ENCODE data around the gene REEP6.
"Not testable (repeated sequence)": the region's sequence is repeated elsewhere in the genome, so short reads cannot be mapped to it uniquely, and the experiment has no call there.

The REEP6 gene

GRCh38 chr19:1491849-1492170 lies 829 bp downstream of the REEP6 start:
- DNase-seq = no peak

- DNase-seq = no peak
Measured at GRCh38 chr19:1492474-1493006, 1.6 kb downstream of the REEP6 start.

- DNase-seq = no peak
Measured at GRCh38 chr19:1494115-1494815, 3.3 kb downstream of the REEP6 start.

DNA sequence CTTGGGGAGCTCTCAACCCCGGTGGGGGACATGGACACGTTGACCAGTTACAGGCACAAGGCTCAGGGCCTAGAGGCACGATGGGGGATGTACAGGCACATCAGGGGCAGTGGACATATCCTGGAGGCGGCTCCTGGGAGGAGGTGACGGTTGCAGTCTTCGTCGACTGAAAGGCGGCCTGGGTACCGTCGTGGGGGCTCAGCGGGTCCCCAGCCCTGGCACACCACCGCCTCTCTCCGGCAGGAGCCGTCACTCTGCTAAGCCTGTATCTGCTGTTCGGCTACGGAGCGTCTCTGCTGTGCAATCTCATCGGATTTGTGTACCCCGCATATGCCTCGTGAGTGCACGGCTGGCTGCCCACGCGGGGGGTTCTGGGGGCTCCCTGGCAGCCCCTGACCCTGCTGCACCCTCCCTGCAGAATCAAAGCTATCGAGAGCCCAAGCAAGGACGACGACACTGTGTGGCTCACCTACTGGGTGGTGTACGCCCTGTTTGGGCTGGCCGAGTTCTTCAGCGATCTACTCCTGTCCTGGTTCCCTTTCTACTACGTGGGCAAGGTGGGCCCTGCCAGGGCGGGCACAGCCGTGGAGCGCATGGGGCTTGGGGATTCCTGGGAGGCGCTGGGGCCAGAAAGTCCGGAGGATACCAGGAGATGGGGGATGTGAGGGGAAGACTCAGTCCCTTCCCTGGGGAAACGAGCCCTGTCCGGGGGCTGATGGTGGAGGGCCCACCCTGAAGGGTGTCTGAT lies 4.2 kb downstream of the REEP6 start:
- DNase-seq = no peak

DNA sequence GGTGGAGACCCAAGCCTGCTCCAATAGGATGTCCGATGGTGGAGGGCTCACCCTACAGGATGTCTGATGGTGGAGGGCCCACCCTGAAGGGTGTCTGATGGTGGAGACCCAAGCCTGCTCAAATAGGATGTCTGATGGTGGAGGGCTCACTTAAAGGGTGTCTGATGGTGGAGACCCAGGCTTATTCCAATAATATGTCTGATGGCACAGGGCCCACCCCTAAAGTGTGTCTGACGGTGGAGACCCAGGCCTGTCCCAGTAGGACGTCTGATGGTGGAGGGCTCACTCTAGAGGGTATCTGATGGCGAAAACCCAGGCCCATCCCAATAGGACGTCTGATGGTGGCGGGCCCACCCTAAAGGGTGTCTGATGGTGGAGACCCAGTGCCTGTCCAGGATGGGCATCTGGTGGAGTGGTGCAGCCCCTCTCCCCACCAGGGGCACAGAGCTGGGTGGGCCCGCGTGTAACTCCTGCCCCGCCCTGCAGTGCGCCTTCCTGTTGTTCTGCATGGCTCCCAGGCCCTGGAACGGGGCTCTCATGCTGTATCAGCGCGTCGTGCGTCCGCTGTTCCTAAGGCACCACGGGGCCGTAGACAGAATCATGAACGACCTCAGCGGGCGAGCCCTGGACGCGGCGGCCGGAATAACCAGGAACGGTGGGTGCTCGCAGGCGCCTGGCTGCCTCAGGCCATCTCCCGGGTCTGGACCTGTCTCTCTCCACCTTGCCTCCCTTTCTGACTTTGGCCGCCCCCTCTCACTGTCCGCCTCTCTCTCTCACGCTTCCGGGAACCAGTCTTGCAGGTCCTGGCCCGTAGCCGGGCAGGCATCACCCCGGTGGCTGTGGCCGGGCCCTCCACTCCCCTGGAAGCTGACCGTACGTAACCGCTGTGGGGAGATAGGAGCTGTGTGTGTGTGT lies 5.1 kb downstream of the REEP6 start:
- no peak for DNase-seq

GRCh38 chr19:1496714-1497577 lies 6.0 kb downstream of the REEP6 start:
- no peak for DNase-seq

DNA sequence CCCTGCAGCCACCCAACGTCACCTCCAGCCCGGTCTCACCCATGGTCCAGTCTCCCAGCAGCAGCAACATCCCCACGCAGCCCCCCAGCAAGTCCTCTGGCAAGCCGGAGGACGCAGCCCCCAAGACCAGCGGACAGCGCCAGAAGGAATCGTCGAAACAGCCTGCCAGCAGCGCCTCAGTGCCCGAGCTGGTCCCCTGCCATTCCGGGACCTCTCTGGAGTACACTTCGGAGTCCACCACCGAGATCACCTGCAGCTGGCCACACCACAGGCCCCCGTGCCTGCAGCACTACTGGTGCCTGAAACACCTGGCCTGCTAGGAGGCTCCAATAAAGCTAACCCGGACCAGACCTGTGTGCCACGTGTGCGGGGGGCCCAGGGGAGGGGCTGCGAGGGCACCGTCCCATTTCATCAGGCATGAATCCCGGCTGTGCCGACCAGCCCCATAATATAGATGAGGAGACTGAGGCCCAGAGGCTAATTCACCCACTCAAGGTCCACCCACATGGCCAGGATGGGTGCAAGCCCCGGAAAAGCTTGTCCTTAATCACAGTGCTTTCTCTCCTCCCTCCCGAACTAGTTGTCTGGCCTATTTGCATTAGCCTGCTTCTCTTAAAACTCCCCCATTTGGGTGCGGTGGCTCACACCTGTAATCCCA lies 6.7 kb downstream of the REEP6 start:
- no peak for DNase-seq

GRCh38 chr19:1499231-1499630 lies 8.2 kb downstream of the REEP6 start:
- DNase-seq = not testable (repeated sequence)

- DNase-seq = no peak
Measured at GRCh38 chr19:1501200-1501595, 10.2 kb downstream of the REEP6 start.

DNA sequence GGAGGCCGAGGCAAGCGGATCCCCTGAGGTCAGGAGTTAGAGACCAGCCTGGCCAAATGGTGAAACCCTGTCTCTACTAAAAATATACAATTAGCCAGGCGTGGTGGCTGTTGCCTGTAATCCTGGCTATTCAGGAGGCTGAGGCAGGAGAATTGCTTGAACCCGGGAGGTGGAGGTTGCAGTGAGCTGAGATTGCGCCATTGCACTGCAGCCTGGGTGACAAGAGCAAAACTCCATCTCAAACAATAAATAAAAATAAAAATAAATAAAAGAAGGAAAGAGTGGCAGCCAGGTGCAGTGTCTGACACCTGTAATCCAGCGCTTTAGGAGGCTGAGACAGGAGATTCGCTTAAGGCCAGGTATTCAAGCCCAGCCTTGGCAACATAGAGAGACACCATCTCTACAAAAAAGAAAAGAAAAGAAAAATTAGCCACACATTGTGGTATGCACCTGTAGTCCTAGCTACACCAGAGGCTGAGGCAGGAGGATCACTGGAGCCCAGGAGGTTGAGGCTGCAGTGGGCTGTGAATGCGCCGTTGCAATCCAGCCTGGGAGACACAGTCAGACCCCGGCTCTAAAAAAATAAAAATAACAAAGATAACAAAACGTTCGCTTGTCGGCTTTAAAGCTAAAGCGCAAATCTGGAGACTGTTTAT lies 11.6 kb downstream of the REEP6 start:
- no peak for DNase-seq

DNA sequence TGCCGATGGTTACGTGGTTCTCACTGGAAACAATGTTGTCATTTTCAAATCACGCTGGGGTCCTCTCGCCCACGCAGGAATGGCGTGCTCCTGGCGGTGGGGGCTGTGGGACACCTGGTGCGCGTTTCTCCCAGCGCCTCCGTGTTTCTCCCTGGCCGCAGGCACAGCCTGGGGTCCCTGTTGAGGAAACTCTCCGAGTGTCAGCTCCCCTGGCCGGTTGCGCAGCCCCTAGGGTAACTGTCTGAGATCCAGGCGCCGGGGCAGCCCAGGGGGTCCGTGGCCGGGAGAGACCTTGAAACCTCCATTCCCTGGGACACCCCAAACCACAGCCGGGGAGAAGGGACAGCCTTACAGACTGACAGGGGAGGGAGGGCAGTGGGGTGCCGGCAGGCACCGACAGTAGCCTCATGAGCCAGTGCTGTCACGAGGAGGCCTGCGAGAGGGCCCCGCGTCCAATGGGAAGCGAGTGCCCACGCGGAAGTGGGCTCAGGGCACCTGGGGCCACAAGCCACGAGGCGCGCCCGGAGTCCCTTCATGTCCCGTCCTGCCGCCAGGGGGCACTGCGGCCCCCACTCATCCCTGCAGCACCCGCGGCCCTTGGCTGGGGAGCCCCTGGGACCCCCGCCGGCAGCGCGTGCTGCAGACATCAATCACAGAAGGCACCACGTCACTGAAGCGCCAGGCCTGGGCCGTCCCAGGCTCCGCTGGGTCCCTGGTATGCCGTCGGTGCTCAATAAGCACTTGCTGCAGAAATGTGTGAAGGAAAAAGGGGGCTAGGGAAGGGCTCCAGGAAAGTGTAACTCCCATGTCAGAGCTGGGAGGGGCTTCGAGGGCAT lies 12.3 kb downstream of the REEP6 start:
- no peak for DNase-seq

DNA sequence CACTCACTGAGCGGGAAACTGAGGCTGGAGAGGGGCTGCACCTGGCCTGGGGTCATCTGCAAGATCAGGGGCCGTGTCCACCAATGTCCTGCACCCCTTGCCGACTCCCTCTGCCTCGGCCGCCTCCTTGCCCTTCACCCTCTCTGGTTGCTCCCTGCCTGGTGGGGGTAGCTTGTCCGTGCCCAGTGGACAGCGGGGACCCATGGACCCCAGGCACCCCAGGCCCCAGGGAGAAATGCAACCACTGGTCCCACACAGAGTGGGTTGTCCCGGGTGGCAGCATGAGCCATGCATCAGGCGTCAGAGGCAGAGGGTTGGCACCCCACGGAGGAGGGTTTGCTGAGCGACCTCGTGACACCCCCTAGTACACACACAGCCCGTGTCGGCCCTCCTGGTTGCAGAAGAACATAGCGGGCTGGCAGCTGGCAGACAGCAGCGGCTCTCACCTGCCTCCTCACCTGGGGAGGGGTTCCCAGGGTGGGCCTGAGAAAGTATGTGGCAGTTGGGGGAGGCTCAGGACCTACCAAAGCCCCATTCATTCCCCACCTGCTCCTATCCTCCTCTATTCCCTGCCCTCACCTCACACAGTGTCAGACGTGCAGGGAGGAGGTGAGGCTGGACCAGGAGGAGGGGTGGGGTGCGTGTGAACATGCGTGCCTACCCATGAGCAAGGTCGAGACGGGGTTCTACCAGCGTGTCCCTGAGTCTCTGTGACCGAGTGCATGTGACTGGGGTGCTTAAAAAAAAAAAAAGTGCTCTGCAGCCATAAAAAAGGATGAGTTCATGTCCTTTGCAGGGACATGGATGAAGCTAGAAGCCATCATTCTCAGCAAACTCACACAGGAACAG lies 13.2 kb downstream of the REEP6 start:
- DNase-seq = no peak

DNA sequence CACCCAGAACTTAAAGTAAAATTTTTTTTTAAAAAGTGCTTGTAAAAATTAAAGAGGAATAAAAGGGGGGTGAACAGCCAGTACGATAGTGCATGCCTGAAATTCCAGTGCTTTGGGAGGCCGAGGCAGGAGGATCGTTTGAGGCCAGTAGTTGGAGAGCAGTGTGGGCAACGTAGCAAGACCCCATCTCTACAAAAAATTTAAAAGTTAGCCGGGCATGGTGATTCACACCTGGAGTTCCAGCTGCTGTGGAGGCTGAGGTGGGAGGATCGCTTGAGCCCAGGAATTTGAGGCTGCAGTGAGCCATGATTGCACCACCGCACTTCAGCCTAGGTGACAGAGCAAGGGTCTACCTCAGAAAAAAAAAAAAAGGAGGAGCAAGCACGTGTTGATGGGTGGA lies 14.0 kb downstream of the REEP6 start:
- no peak for DNase-seq

DNA sequence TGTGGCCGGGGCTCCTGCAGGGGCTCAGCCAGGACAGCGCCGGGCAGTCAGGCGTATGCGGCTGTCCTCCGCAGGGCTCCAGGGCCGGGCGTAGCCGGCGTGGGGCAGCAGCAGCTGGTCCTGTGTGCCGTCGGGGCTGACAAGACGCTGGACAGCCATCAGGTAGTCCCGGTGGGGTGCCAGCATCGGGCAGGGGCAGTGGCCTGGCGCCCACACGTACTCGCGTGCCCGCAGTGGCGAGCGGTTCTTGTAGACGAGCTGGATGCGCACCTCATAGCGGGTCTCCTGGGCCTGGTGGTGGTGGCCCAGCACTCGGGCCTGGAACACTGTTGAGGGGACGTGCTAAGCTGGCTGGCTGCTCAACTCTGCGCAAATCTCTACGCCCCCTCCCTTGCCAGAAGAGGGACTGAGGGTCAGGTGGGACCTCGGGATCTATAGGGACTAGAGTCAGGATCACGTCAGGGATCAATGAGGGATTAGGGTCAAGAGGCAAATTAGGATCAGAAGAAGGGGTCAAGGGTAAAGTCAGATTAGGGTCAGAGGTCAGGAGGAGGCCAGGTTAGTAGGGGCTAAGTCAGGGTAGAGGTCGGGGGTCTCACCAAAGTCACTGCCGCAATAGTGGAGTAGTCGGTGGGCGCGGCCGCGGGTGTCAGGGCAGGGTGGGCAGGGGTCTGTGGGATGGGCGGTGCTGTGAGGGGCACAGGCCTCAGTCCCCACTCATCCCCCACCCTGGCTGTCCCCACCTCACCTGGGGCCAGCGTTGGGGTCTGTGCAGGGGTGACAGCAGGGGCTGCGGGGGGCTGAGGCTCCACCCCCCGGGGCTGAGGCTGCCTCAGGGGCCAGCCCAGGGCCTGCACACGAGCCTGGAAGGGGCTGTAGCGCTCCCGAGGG lies 15.3 kb downstream of the REEP6 start:
- DNase-seq = no peak

GRCh38 chr19:1507192-1507660 lies 16.2 kb downstream of the REEP6 start:
- no peak for DNase-seq

DNA sequence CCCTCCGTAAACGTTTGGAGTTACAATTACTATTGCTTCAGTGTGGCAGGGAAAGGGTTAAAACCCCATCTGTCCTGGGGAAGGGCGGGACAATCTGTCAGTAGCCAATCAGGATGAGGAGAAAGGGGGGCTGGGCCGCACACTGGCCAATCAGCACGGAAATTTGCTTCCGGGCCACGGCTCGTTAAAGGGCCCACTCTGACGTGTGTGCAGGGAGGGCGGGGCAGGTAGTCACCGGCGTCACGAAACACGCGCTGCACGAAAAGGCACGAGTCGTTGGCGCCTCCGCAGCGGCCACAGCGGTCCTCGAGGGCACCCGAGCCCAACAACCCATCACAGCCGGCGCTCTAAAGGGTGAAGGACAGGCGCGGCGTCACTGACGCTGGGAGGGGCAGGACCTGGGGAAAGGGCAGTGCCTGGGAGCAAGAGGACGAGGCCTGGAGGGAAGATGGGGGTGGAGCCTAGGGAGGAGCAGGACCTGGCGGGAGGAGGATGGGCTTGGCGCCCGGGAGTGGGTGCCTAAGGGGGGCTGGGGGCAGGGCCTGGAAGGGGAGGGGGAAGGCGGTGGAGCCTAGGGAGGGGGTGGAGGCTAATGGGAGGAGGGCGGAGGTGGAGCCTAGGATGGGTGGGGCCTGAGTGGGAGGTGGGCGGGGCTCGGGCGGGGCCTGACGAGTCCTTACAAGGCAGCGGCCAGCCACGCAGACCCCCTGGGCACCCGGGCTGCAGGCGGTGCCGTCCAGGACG lies 17.0 kb downstream of the REEP6 start:
- DNase-seq = peak; percentile 95

DNA sequence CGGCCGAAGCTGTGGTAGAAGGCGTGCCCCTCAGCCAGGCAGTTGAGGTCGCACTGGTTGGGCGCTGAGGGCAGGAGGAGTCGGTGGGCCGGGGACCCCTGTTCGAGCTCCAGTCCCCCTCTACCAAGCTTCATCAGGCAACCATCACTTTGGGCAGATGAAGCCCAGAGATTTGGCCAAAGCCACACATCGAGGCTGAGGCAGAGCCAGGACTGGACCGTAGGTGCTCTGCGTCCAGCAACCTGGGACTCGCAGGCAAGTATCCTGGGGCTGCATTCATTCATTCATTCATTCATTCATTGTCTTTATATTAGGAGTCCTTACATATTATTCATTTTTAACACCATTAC lies 17.5 kb downstream of the REEP6 start:
- DNase-seq = no peak
